H1 (cell line): ENCODE measurements around the gene TMEM151A. TPM values are rescaled to one million over a fixed set of nuclear protein-coding genes. Genes with fewer than 3 reads are reported as not detected.

Source experiments
- EZH2 ChIP-seq: fragments of 200-600 bp; sonication (generic); IDR thresholded peaks from 2 replicates; pipeline ENCODE4 v1.7.1; 2012; ENCODE audit warnings: low read depth, mild to moderate bottlenecking, moderate library complexity, low read length, inconsistent platforms; ENCODE audit not compliant: severe bottlenecking
- MAX ChIP-seq: IDR thresholded peaks from 2 replicates; pipeline ENCODE4 v1.6.1; 2012; ENCODE audit warnings: inconsistent platforms
- NRF1 ChIP-seq: IDR thresholded peaks from 2 replicates; pipeline ENCODE4 v1.6.1; 2011; ENCODE audit warnings: mild to moderate bottlenecking, low read depth, low read length, improper control_type of control experiment
- SUZ12 ChIP-seq: fragments of 200-600 bp; sonication (generic); IDR thresholded peaks from 2 replicates; pipeline ENCODE4 v1.6.1; 2012; ENCODE audit warnings: mild to moderate bottlenecking, inconsistent platforms, low read length, moderate library complexity, mixed read lengths
- polyA plus RNA-seq, 7 experiments: library from polyadenylated mRNA; depleted of rRNA in 3 of 7; stranded (reverse) in 5 of 7; unstranded in 2 of 7; fragments of >200 nt in 5 of 7; fragments of 200-250 nt in 2 of 7; gene quantifications; 1 replicate in 5 of 7; 2 replicates in 1 of 7; 4 replicates in 1 of 7; pipeline versions ENCODE4 v1.2.1 to v1.2.3, GENCODE V29; 2011 to 2013; ENCODE audit warnings: missing spikeins in 2 of 7, mixed read lengths in 2 of 7
- total RNA-seq: library from RNA; stranded (reverse); fragmentation: NEBNext Ultra II Directional; extraction: Animal tissue kit (Norgen Biotek cat#: 25700); gene quantifications from 2 replicates; pipeline ENCODE4 v1.2.1, GENCODE V29; 2021

The TMEM151A gene
- total and polyA plus RNA-seq, 2 of the 8 experiments (the other 6 are each of a cell fraction or from before 2014, with no cell fraction given): 3.2 TPM

- no peak for TF ChIP-seq MAX
- TF ChIP-seq EZH2: peak; percentile 40
- 0 out of 2 replicates have a peak, but pooled peaks have one; percentile 25 for TF ChIP-seq SUZ12
- no peak for TF ChIP-seq NRF1
These were observed 390 bp upstream of the TMEM151A start (continued) for GRCh38 chr11:66291303-66291705.
